Measurements from ENCODE around the gene PSMB1.

GRCh38 chr6:170584954-170585498 is 31.9 kb upstream of the PSMB1 start:
- TF ChIP-seq CTCF (IDR thresholded peaks at IDR 0.05): no peak
- no peak for TF ChIP-seq EZH2phosphoT487 (IDR thresholded peaks at IDR 0.05)
